H9 (cell line): ENCODE data around the gene PDE5A. TPM values are rescaled to one million over a fixed set of nuclear protein-coding genes. Genes with fewer than 3 reads are reported as not detected.

Source experiments
- DNase-seq: peaks from one replicate; pipeline ENCODE4 v3.0.0-alpha.2; 2017
- H2AFZ ChIP-seq: one replicate; pipeline ENCODE4 v1.6.1; 2013; ENCODE audit warnings: mild to moderate bottlenecking, low read length, control low read depth, moderate library complexity
- H2AK5ac ChIP-seq: 2 replicates; pipeline ENCODE4 v1.6.1; 2013; ENCODE audit warnings: low read length, control low read depth, mixed read lengths; ENCODE audit not compliant: insufficient read length
- H2BK120ac ChIP-seq: one replicate; pipeline ENCODE4 v1.6.1; 2013; ENCODE audit warnings: low read depth, mild to moderate bottlenecking, low read length, control low read depth, inconsistent platforms; ENCODE audit not compliant: poor library complexity, severe bottlenecking
- H2BK12ac ChIP-seq: 2 replicates; pipeline ENCODE4 v1.6.1; 2013; ENCODE audit warnings: low read length, control low read depth, mixed read lengths, low read depth; ENCODE audit not compliant: insufficient read length
- H2BK15ac ChIP-seq: 2 replicates; pipeline ENCODE4 v1.6.1; 2013; ENCODE audit warnings: low read depth, low read length, control low read depth
- H2BK20ac ChIP-seq: one replicate; pipeline ENCODE4 v1.6.1; 2013; ENCODE audit warnings: low read depth, mild to moderate bottlenecking, low read length, control low read depth, inconsistent platforms; ENCODE audit not compliant: poor library complexity, severe bottlenecking
- H2BK5ac ChIP-seq: 2 replicates; pipeline ENCODE4 v1.6.1; 2013; ENCODE audit warnings: low read length, control low read depth, mixed read lengths; ENCODE audit not compliant: insufficient read length
- H3K14ac ChIP-seq: 2 replicates; pipeline ENCODE4 v1.6.1; 2013; ENCODE audit warnings: low read length, control low read depth; ENCODE audit not compliant: insufficient read depth
- H3K18ac ChIP-seq: 2 replicates; pipeline ENCODE4 v1.6.1; 2013; ENCODE audit warnings: low read depth, mild to moderate bottlenecking, mixed read lengths, low read length, control low read depth; ENCODE audit not compliant: insufficient read length
- H3K23ac ChIP-seq: 2 replicates; pipeline ENCODE4 v1.6.1; 2013; ENCODE audit warnings: low read length, control low read depth, mixed read lengths, low read depth; ENCODE audit not compliant: insufficient read length
- H3K23me2 ChIP-seq: 2 replicates; pipeline ENCODE4 v1.6.1; 2013; ENCODE audit warnings: low read depth, mild to moderate bottlenecking, mixed read lengths, low read length, control low read depth; ENCODE audit not compliant: insufficient read length, poor library complexity, severe bottlenecking
- H3K27ac ChIP-seq: 2 replicates; pipeline ENCODE4 v1.5.1; 2013; ENCODE audit warnings: low read length, control low read depth, mixed read lengths, low read depth; ENCODE audit not compliant: insufficient read length
- H3K27me3 ChIP-seq: 2 replicates; pipeline ENCODE4 v1.6.1; 2013; ENCODE audit warnings: low read length, control low read depth, inconsistent platforms; ENCODE audit not compliant: insufficient read depth
- H3K4ac ChIP-seq: 2 replicates; pipeline ENCODE4 v1.6.1; 2013; ENCODE audit warnings: low read depth, mild to moderate bottlenecking, control low read depth, inconsistent platforms, low read length, moderate library complexity
- H3K4me1 ChIP-seq: 2 replicates; pipeline ENCODE4 v1.6.1; 2013; ENCODE audit warnings: low read length, control low read depth, inconsistent platforms; ENCODE audit not compliant: insufficient read depth
- H3K4me2 ChIP-seq: 2 replicates; pipeline ENCODE4 v1.6.1; 2013; ENCODE audit warnings: low read length, control low read depth, mixed read lengths; ENCODE audit not compliant: insufficient read length, insufficient read depth
- H3K56ac ChIP-seq: 2 replicates; pipeline ENCODE4 v1.6.1; 2013; ENCODE audit warnings: low read depth, mild to moderate bottlenecking, mixed read lengths, low read length, control low read depth; ENCODE audit not compliant: insufficient read length
- H3K79me1 ChIP-seq: 2 replicates; pipeline ENCODE4 v1.6.1; 2013; ENCODE audit warnings: low read depth, mild to moderate bottlenecking, moderate library complexity, low read length, control low read depth, inconsistent platforms; ENCODE audit not compliant: insufficient read depth, poor library complexity, severe bottlenecking
- H3K79me2 ChIP-seq: 2 replicates; pipeline ENCODE4 v1.6.1; 2013; ENCODE audit warnings: low read length, control low read depth, inconsistent platforms; ENCODE audit not compliant: insufficient read depth
- H3K9ac ChIP-seq: 2 replicates; pipeline ENCODE4 v1.6.1; 2013; ENCODE audit warnings: low read length, control low read depth, mixed read lengths; ENCODE audit not compliant: insufficient read length; ENCODE audit errors: extremely low read depth
- H3K9me3 ChIP-seq: one replicate; pipeline ENCODE4 v1.6.1; 2013; ENCODE audit warnings: low read depth, low read length, inconsistent platforms; ENCODE audit not compliant: control insufficient read depth
- H3T11ph ChIP-seq: one replicate; pipeline ENCODE4 v1.6.1; 2013; ENCODE audit warnings: mild to moderate bottlenecking, low read length, control low read depth, inconsistent platforms
- H4K20me1 ChIP-seq: one replicate; pipeline ENCODE4 v1.6.1; 2013; ENCODE audit not compliant: control insufficient read depth, insufficient read length, insufficient read depth
- H4K5ac ChIP-seq: 2 replicates; pipeline ENCODE4 v1.6.1; 2013; ENCODE audit warnings: low read depth, mild to moderate bottlenecking, mixed read lengths, low read length, control low read depth; ENCODE audit not compliant: insufficient read length
- H4K8ac ChIP-seq: replicated peaks from 2 replicates; pipeline ENCODE4 v1.6.1; 2013; ENCODE audit warnings: low read length, control low read depth, mixed read lengths, low read depth; ENCODE audit not compliant: insufficient read length
- H4K91ac ChIP-seq: 2 replicates; pipeline ENCODE4 v1.6.1; 2013; ENCODE audit warnings: low read depth, mild to moderate bottlenecking, moderate library complexity, mixed read lengths, low read length, control low read depth; ENCODE audit not compliant: insufficient read length
- H3K27ac Mint-ChIP-seq, 3 experiments: 2 replicates in 2 of 3; 3 replicates in 1 of 3; pipeline ENCODE4 v1.8.0; 2020 to 2021; ENCODE audit warnings: mixed read lengths in 3 of 3, mild to moderate bottlenecking in 1 of 3, moderate library complexity in 1 of 3
- H3K27me3 Mint-ChIP-seq: 2 replicates; pipeline ENCODE4 v1.8.0; 2021; ENCODE audit warnings: low read depth, mild to moderate bottlenecking, moderate library complexity, mixed read lengths
- H3K36me3 Mint-ChIP-seq, 3 experiments: 2 replicates in 2 of 3; 3 replicates in 1 of 3; pipeline ENCODE4 v1.8.0; 2020 to 2021; ENCODE audit warnings: low read depth in 3 of 3, mixed read lengths in 3 of 3; ENCODE audit not compliant: insufficient read depth in 1 of 3
- H3K4me1 Mint-ChIP-seq, 2 experiments: 2 replicates each; pipeline ENCODE4 v1.8.0; 2020; ENCODE audit warnings: mixed read lengths in 2 of 2
- H3K4me3 Mint-ChIP-seq, 2 experiments: 2 replicates in 1 of 2; 3 replicates in 1 of 2; pipeline ENCODE4 v1.8.0; 2020 to 2021; ENCODE audit warnings: mild to moderate bottlenecking in 2 of 2, mixed read lengths in 2 of 2, moderate library complexity in 1 of 2
- H3K9me3 Mint-ChIP-seq, 2 experiments: 2 replicates in 1 of 2; 3 replicates in 1 of 2; pipeline ENCODE4 v1.8.0; 2020; ENCODE audit warnings: mild to moderate bottlenecking in 2 of 2, mixed read lengths in 2 of 2, moderate library complexity in 1 of 2
- WGBS: extraction: QIAGEN DNeasy Blood & Tissue Kit; methylation state at CpG from one replicate; pipeline ENCODE4 v1.1.7; 2013; ENCODE audit warnings: missing lambda C conversion rate, low lambda C conversion rate, mixed read lengths; ENCODE audit not compliant: insufficient read length; ENCODE audit errors: extremely low coverage; 5-methylcytosine and 5-hydroxymethylcytosine counted together
- total RNA-seq: library from RNA; stranded (reverse); gene quantifications from 2 replicates; pipeline ENCODE4 v1.2.1, GENCODE V29; 2021
- TF ChIP-seq, protein P1 (sequence below): fragments of 200-600 bp; sonication (generic); conservative IDR thresholded peaks from 3 replicates; pipeline ENCODE4 v1.8.0; 2021; ENCODE audit warnings: antibody characterized with exemption, mild to moderate bottlenecking

The PDE5A gene
- total RNA-seq, 1 experiment from 2014 or later = 15.7 TPM

DNA sequence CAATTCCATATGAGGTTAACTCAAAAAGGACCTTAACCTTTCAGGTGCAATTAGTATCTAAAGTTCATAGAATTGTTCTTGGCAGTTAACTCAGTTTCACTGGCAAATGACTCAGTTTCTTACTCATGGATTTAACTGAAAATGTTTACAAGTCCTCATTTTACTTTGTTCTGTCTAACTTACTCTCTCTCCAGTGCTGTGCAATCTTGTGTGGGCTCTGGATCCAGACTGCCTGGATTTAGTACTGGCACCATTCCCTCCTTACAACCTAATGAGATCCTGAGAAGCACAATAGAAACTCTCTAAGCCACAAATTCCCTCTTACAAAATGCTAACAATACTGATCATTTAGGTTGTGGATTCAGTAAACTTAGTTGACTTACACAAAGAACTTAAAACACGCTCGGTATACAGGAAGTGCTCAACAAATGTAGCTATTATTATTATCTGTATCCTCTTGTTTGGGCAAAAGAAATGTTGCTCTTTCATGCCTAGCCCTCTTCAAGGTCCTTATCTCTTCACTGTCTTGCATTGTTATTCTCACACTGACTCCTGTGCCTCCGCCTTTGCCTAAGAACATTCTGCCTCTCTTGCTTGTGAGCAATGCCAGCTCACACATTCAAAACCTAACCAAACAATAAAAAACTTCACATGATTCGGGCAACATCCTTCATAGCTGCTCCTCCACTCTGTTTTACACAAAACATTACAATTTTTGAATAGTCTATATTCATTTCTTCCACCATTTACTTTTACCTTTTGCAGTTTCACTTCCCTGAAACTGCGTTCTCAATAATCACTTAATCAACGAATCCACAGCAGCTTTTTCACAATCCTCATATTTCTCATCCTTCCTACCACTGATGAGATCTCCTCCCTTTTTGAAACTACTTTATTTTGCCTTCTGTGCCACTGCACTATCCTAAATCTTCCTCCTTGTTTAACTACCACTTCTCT is 91.8 kb downstream of the PDE5A start:
- Histone ChIP-seq H3K23ac (no peak overlapping the region), H2BK15ac (no peak overlapping the region), H4K91ac (no peak overlapping the region), H2BK5ac (no peak overlapping the region), H3K27ac (no peak overlapping the region), H3K56ac (no peak overlapping the region), H2BK12ac (no peak overlapping the region), H2AK5ac (no peak overlapping the region), H3K4me2 (no peak overlapping the region), H3K23me2 (no peaks in the 10 kb centered on the region), H3T11ph (no peak overlapping the region), H3K79me2 (no peaks in the 10 kb centered on the region), H3K18ac (no peak overlapping the region), H4K8ac (no peak overlapping the region), H2BK20ac (no peak overlapping the region), H3K9me3 (peaks cover 8% of the 10 kb centered on the region), H3K4ac (no peak overlapping the region), H3K9ac (no peak overlapping the region), H2BK120ac (no peak overlapping the region), H4K20me1 (no peaks in the 10 kb centered on the region), H3K14ac (no peak overlapping the region), H2AFZ (no peak overlapping the region), H4K5ac (no peak overlapping the region), H3K79me1 (no peaks in the 10 kb centered on the region), H3K4me1 (peaks cover 2% of the 10 kb centered on the region; the same call in 1 of the 2 replicates), H3K27me3 (no peaks in the 10 kb centered on the region)
- Mint-ChIP-seq H3K4me1 (peaks cover 25 to 26% of the 10 kb centered on the region in 2 experiments), H3K9me3 (peaks cover 19 to 22% of the 10 kb centered on the region in 2 experiments), H3K27me3 (no peaks in the 10 kb centered on the region; the same call in 1 of the 2 replicates), H3K36me3 (peaks cover 39 to 52% (median 45%) of the 10 kb centered on the region in 3 experiments), H3K27ac (peak overlapping the region in 2 of 3 experiments; percentile 36 to 73; a peak in 3 of 7 replicates), H3K4me3 (no peak overlapping the region)
- no peak for DNase-seq
- 100% methylated on average over 2 of the region's 6 CpGs for WGBS
- TF ChIP-seq, protein P1, sequence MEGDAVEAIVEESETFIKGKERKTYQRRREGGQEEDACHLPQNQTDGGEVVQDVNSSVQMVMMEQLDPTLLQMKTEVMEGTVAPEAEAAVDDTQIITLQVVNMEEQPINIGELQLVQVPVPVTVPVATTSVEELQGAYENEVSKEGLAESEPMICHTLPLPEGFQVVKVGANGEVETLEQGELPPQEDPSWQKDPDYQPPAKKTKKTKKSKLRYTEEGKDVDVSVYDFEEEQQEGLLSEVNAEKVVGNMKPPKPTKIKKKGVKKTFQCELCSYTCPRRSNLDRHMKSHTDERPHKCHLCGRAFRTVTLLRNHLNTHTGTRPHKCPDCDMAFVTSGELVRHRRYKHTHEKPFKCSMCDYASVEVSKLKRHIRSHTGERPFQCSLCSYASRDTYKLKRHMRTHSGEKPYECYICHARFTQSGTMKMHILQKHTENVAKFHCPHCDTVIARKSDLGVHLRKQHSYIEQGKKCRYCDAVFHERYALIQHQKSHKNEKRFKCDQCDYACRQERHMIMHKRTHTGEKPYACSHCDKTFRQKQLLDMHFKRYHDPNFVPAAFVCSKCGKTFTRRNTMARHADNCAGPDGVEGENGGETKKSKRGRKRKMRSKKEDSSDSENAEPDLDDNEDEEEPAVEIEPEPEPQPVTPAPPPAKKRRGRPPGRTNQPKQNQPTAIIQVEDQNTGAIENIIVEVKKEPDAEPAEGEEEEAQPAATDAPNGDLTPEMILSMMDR = no peak
